ENCODE results near the gene KLF13. TPM values are rescaled to one million over a fixed set of nuclear protein-coding genes. Genes with fewer than 3 reads are reported as not detected.

Gene KLF13
- total RNA-seq (2022; extraction: Qiagen RNA extraction; ENCODE audit: low read depth): 65.9 to 84.1 TPM (median 73.4 TPM) in 5 replicates

DNA sequence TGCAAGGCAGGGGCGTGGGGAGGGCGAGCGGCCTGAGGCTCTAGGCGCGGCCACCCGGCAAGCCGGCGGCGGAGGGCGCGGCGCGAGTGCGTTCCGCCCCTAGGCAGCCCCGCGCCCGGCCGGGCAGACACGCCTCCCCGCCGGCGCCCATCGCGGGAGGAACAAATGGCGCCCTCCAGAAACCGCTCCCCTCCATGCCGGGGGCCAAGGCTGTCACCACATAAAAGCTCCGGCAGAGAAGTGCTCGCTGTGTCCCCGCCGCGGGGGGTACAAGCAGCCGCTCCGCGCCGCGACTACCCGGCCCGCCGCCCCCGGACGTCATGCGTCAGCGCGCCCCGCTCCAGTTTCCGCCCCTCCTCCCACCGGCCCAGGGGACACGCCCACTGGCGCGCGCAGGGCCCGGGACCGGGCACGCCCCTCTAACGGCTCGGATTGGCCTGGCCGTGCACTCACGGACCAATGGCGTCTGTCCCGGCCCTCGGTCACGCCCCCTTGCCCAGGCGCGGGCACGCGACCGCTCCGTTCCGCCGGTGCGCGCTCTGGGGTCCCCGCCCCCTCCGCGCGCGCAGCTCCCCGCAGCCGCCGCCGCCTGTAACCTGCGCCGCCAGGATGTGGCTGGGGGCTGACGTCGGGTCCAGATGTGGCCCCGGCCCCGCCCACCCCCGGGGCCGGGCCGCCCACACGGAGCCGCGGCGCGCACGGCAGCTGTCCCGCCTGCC lies at the start of gene KLF13:
Gene KLF13 (plus strand): TSS at position 680 of the 719 bp plus-strand sequence. CDS start 378 bp downstream, outside the sequence.

Other genes with a start within 250 kb of the KLF13 start
- gene TRPM1, start 225.1 kb upstream of the KLF13 start, total RNA-seq (2022; extraction: Qiagen RNA extraction; ENCODE audit: low read depth): not detected in 5 replicates